GM18951 (cell line): Measurements from ENCODE around the gene CLDN8.

ENCODE experiments used
- POLR2A ChIP-seq: IDR thresholded peaks from 4 replicates; pipeline ENCODE4 v1.6.1; 2011; ENCODE audit warnings: mild to moderate bottlenecking; ENCODE audit not compliant: insufficient read length, insufficient read depth; ENCODE audit errors: extremely low read depth
- in situ Hi-C: fragments of 300-500 bp; cut with MboI; formaldehyde crosslinking; loops from one replicate; pipeline ENCODE4 v1.12.0; 2022; ENCODE audit warnings: low sequenced_read_pairs, mixed read lengths, inconsistent platforms; ENCODE audit not compliant: unreplicated experiment

Gene CLDN8

GRCh38 chr21:30166171-30166570, 49.7 kb downstream of the CLDN8 start:
- in situ Hi-C loops, result no loop called here

GRCh38 chr21:30164796-30165195, 51.1 kb downstream of the CLDN8 start:
- in situ Hi-C loops, result no loop called here

More at GRCh38 chr21:30166171-30166570, 49.7 kb downstream of the CLDN8 start:
- TF ChIP-seq POLR2A, result no peak

More at GRCh38 chr21:30164796-30165195, 51.1 kb downstream of the CLDN8 start:
- no peak for TF ChIP-seq POLR2A
